RWPE2 (cell line): ENCODE results near the gene SULF2.

ENCODE experiments used
- ATAC-seq: fragments of 200-7000 bp; cut with Tn5 transposase; 3 replicates; pipeline ENCODE4 v1.9.1; 2021; ENCODE audit warnings: low read depth
- DNase-seq: peaks from one replicate; pipeline ENCODE4 v3.0.0-alpha.2; 2020; ENCODE audit warnings: low spot score
- H3K27ac ChIP-seq: fragments of 450-650 bp; 2 replicates; pipeline ENCODE4 v1.5.1; 2017; ENCODE audit warnings: mild to moderate bottlenecking; ENCODE audit not compliant: poor library complexity, severe bottlenecking
- H3K27me3 ChIP-seq: fragments of 250-450 bp; sonication (Bioruptor Pico); 2 replicates; pipeline ENCODE4 v1.5.1; 2021; ENCODE audit warnings: mild to moderate bottlenecking, moderate library complexity; ENCODE audit not compliant: insufficient read depth, poor library complexity, severe bottlenecking
- H3K36me3 ChIP-seq: fragments of 250-450 bp; sonication (Bioruptor Pico); 2 replicates; pipeline ENCODE4 v1.5.1; 2020; ENCODE audit warnings: low read depth, mild to moderate bottlenecking, moderate library complexity
- H3K4me1 ChIP-seq: fragments of 250-450 bp; sonication (Bioruptor Pico); 2 replicates; pipeline ENCODE4 v1.5.1; 2021; ENCODE audit warnings: mild to moderate bottlenecking, moderate library complexity; ENCODE audit not compliant: insufficient read depth, poor library complexity, severe bottlenecking
- H3K4me3 ChIP-seq: fragments of 250-450 bp; sonication (Bioruptor Pico); 2 replicates; pipeline ENCODE4 v1.5.1; 2021; ENCODE audit warnings: mild to moderate bottlenecking, moderate library complexity; ENCODE audit not compliant: severe bottlenecking
- H3K9me3 ChIP-seq: fragments of 250-450 bp; sonication (Bioruptor Pico); 2 replicates; pipeline ENCODE4 v1.5.1; 2021; ENCODE audit warnings: mild to moderate bottlenecking, moderate library complexity; ENCODE audit not compliant: severe bottlenecking
- CTCF ChIP-seq: fragments of 450-650 bp; IDR thresholded peaks from one replicate; pipeline ENCODE4 v1.5.1; 2017; ENCODE audit warnings: mild to moderate bottlenecking, moderate library complexity; ENCODE audit not compliant: poor library complexity, severe bottlenecking

SULF2 gene

GRCh38 chr20:47719211-47719610 lies 66.1 kb downstream of the SULF2 start:
- peaks cover 51% of the 10 kb centered on the region for H3K36me3 ChIP-seq
- no peaks in the 10 kb centered on the region for H3K4me1 ChIP-seq
- no peak overlapping the region for H3K27ac ChIP-seq
- no peaks in the 10 kb centered on the region for H3K9me3 ChIP-seq
- H3K4me3 ChIP-seq, result no peak overlapping the region
- ATAC-seq, result no peak
- no peaks in the 10 kb centered on the region for H3K27me3 ChIP-seq
- no peak for DNase-seq
- TF ChIP-seq CTCF, result no peak

- no peak for TF ChIP-seq CTCF
- no peak for ATAC-seq
- no peak for DNase-seq
- H3K36me3 ChIP-seq, result peaks cover 47% of the 10 kb centered on the region
- H3K27me3 ChIP-seq, result no peaks in the 10 kb centered on the region
- H3K9me3 ChIP-seq, result no peaks in the 10 kb centered on the region
- no peaks in the 10 kb centered on the region for H3K4me1 ChIP-seq
- H3K27ac ChIP-seq, result no peak overlapping the region
- no peak overlapping the region for H3K4me3 ChIP-seq
Observed at GRCh38 chr20:47718398-47718797, 66.9 kb downstream of the SULF2 start.

- Histone ChIP-seq H3K36me3 (peaks cover 45% of the 10 kb centered on the region), H3K9me3 (no peaks in the 10 kb centered on the region), H3K4me3 (no peak overlapping the region), H3K4me1 (no peaks in the 10 kb centered on the region), H3K27ac (no peak overlapping the region), H3K27me3 (no peaks in the 10 kb centered on the region)
- DNase-seq (no peak), ATAC-seq (no peak)
- no peak for TF ChIP-seq CTCF
Observed at GRCh38 chr20:47717421-47717820, 67.9 kb downstream of the SULF2 start.

GRCh38 chr20:47713878-47714450 lies 71.3 kb downstream of the SULF2 start:
- no peak for DNase-seq
- H3K9me3 ChIP-seq, result no peaks in the 10 kb centered on the region
- no peaks in the 10 kb centered on the region for H3K4me1 ChIP-seq
- H3K4me3 ChIP-seq, result no peak overlapping the region
- H3K27ac ChIP-seq, result no peak overlapping the region
- no peak for TF ChIP-seq CTCF
- H3K36me3 ChIP-seq, result peaks cover 37% of the 10 kb centered on the region
- H3K27me3 ChIP-seq, result no peaks in the 10 kb centered on the region
- no peak for ATAC-seq

- DNase-seq (no peak), ATAC-seq (no peak)
- Histone ChIP-seq H3K4me1 (no peaks in the 10 kb centered on the region), H3K36me3 (peaks cover 40% of the 10 kb centered on the region), H3K27ac (no peak overlapping the region), H3K4me3 (no peak overlapping the region), H3K27me3 (no peaks in the 10 kb centered on the region), H3K9me3 (no peaks in the 10 kb centered on the region)
- no peak for TF ChIP-seq CTCF
Observed at GRCh38 chr20:47713163-47713562, 72.1 kb downstream of the SULF2 start.
